Measurements from ENCODE around the gene UBR3.

Gene UBR3

DNA sequence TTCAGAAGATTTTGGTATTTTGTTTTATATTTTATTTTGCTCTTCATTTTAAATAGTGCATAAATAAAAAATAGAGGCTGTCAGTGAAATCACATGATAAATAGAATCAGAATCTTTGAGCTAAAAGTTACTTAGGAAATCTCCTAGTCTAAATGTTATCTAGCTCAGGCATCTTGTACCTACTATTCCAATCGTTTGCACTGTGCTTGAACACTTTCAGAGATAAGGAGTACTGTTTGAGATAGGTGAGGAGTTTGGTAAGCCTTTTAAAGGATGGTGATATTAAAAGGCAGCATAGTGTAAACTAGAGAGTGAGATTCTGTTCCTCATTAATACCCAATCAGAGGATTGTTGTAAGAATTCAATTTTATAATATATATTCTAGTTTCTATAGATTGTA, 193.5 kb downstream of the UBR3 start:
- Histone ChIP-seq H3K4me3 (ENCODE audit: extremely low read depth, insufficient read depth, low read length, poor library complexity, severe bottlenecking) (no peak overlapping the region), H3K36me3 (ENCODE audit: control insufficient read depth, insufficient read depth, low read length) (peaks cover 8% of the 10 kb centered on the region), H3K4me1 (ENCODE audit: control insufficient read depth, insufficient read depth, low read length, poor library complexity, severe bottlenecking) (no peaks in the 10 kb centered on the region), H3K9me3 (ENCODE audit: control insufficient read depth, low read length) (no peaks in the 10 kb centered on the region), H3K27ac (ENCODE audit: low read depth, low read length, severe bottlenecking) (no peak overlapping the region)
- no CpG with 5 or more reads among the region's 1 CpG for WGBS, 2 experiments (ENCODE audit: insufficient coverage in 2 of 2)

GRCh38 chr2:170022692-170023091, 195.4 kb downstream of the UBR3 start:
- no peak overlapping the region for H3K4me3 ChIP-seq (ENCODE audit: extremely low read depth, insufficient read depth, low read length, poor library complexity, severe bottlenecking)
- H3K4me1 ChIP-seq (ENCODE audit: control insufficient read depth, insufficient read depth, low read length, poor library complexity, severe bottlenecking): no peaks in the 10 kb centered on the region
- H3K9me3 ChIP-seq (ENCODE audit: control insufficient read depth, low read length): no peaks in the 10 kb centered on the region
- H3K27ac ChIP-seq (ENCODE audit: low read depth, low read length, severe bottlenecking): no peak overlapping the region
- peaks cover 8% of the 10 kb centered on the region for H3K36me3 ChIP-seq (ENCODE audit: control insufficient read depth, insufficient read depth, low read length)

DNA sequence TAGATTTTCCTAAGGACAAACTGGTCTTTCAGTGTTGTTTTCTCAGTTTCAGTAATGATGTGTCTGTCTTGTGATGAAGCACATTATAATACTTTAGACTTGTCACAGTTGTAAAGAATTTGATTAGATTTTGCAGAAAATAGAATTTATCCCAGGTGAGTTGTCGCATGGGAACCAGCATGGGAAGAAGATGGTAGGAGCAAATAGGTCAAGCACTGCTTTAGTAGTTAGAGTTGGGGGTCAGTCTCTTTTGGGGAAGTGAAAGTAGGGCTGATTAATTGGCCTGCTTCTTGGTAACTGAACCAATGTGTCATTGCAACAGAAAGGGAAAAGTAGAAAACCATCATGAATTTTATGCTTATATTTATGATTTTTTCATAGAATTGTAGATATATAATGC, 197.5 kb downstream of the UBR3 start:
- H3K36me3 ChIP-seq (ENCODE audit: control insufficient read depth, insufficient read depth, low read length): peaks cover 8% of the 10 kb centered on the region
- H3K27ac ChIP-seq (ENCODE audit: low read depth, low read length, severe bottlenecking): no peak overlapping the region
- WGBS, 2 experiments (ENCODE audit: insufficient coverage in 2 of 2): 100% methylated on average over 1 of the region's 1 CpG
- no peaks in the 10 kb centered on the region for H3K4me1 ChIP-seq (ENCODE audit: control insufficient read depth, insufficient read depth, low read length, poor library complexity, severe bottlenecking)
- no peak overlapping the region for H3K4me3 ChIP-seq (ENCODE audit: extremely low read depth, insufficient read depth, low read length, poor library complexity, severe bottlenecking)
- H3K9me3 ChIP-seq (ENCODE audit: control insufficient read depth, low read length): no peaks in the 10 kb centered on the region

- Histone ChIP-seq H3K4me3 (ENCODE audit: extremely low read depth, insufficient read depth, low read length, poor library complexity, severe bottlenecking) (no peak overlapping the region), H3K27ac (ENCODE audit: low read depth, low read length, severe bottlenecking) (no peak overlapping the region), H3K4me1 (ENCODE audit: control insufficient read depth, insufficient read depth, low read length, poor library complexity, severe bottlenecking) (no peaks in the 10 kb centered on the region), H3K36me3 (ENCODE audit: control insufficient read depth, insufficient read depth, low read length) (peaks cover 11% of the 10 kb centered on the region), H3K9me3 (ENCODE audit: control insufficient read depth, low read length) (no peaks in the 10 kb centered on the region)
- 95% methylated on average over 2 of the region's 2 CpGs for WGBS, 2 experiments (ENCODE audit: insufficient coverage in 2 of 2)
Observed at GRCh38 chr2:170025223-170025622, 198.0 kb downstream of the UBR3 start.

DNA sequence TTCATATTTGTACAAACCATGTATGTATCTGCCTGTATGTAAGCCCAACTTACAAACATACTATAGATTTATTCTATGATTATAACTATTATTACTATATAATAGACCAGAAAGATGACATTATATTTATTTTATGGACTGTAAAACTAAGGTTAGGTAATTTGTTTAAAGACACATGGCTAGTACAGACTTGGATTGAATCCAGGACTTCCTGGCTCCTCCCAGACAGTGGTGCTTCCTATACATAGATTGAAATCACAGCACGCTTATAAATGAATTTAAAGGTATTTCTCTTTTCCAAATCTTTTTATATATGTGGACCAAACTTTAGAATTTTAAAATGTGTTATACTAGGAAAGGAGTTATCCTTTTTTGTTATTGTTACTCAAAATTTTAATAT, 199.1 kb downstream of the UBR3 start:
- Histone ChIP-seq H3K4me1 (ENCODE audit: control insufficient read depth, insufficient read depth, low read length, poor library complexity, severe bottlenecking) (no peaks in the 10 kb centered on the region), H3K36me3 (ENCODE audit: control insufficient read depth, insufficient read depth, low read length) (peaks cover 16% of the 10 kb centered on the region), H3K4me3 (ENCODE audit: extremely low read depth, insufficient read depth, low read length, poor library complexity, severe bottlenecking) (no peak overlapping the region), H3K27ac (ENCODE audit: low read depth, low read length, severe bottlenecking) (no peak overlapping the region), H3K9me3 (ENCODE audit: control insufficient read depth, low read length) (no peaks in the 10 kb centered on the region)
- no CpG with 5 or more reads among the region's 1 CpG for WGBS, 2 experiments (ENCODE audit: insufficient coverage in 2 of 2)

DNA sequence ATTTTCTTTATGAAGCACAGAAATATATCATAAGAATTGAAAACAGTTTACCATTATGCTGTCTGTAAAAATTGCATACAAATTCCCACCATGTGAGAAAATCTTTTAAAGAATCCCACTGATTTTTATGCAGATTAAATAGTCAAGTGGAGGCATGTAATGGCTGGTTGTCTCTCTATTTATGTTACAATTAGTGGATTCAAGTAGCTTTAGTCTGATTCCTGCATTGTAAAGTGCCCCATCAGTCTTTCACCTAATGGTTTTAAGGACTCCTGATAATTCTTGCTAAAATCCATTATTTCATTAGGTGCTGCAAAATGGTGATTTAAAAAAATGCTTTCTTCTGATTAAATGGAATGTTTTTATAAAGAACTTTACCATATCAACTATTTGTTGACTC, 202.3 kb downstream of the UBR3 start:
- Histone ChIP-seq H3K27ac (ENCODE audit: low read depth, low read length, severe bottlenecking) (no peak overlapping the region), H3K36me3 (ENCODE audit: control insufficient read depth, insufficient read depth, low read length) (peaks cover 13% of the 10 kb centered on the region), H3K4me1 (ENCODE audit: control insufficient read depth, insufficient read depth, low read length, poor library complexity, severe bottlenecking) (no peaks in the 10 kb centered on the region), H3K9me3 (ENCODE audit: control insufficient read depth, low read length) (no peaks in the 10 kb centered on the region), H3K4me3 (ENCODE audit: extremely low read depth, insufficient read depth, low read length, poor library complexity, severe bottlenecking) (no peak overlapping the region)

DNA sequence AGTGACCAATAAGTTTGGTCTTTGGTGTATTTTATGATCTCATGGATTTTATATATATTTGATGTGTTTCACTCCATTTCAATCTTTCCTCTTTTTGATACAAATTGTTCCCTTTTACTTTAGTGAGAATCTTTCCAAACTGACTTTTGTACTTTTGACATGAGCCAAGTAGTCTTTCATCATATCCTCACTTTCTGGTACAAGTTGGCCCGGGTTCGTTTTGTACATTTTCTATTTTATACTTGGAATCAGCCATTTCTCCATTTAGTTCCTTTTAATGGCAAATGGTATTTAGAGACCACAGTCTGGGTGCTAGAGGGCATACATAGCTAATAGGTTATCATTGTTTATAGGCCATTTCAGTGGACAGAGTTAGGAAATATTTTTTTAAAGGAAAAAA, 202.8 kb downstream of the UBR3 start:
- no peaks in the 10 kb centered on the region for H3K9me3 ChIP-seq (ENCODE audit: control insufficient read depth, low read length)
- H3K27ac ChIP-seq (ENCODE audit: low read depth, low read length, severe bottlenecking): no peak overlapping the region
- H3K36me3 ChIP-seq (ENCODE audit: control insufficient read depth, insufficient read depth, low read length): peaks cover 13% of the 10 kb centered on the region
- H3K4me3 ChIP-seq (ENCODE audit: extremely low read depth, insufficient read depth, low read length, poor library complexity, severe bottlenecking): no peak overlapping the region
- no CpG with 5 or more reads among the region's 2 CpGs for WGBS, 2 experiments (ENCODE audit: insufficient coverage in 2 of 2)
- H3K4me1 ChIP-seq (ENCODE audit: control insufficient read depth, insufficient read depth, low read length, poor library complexity, severe bottlenecking): no peaks in the 10 kb centered on the region

DNA sequence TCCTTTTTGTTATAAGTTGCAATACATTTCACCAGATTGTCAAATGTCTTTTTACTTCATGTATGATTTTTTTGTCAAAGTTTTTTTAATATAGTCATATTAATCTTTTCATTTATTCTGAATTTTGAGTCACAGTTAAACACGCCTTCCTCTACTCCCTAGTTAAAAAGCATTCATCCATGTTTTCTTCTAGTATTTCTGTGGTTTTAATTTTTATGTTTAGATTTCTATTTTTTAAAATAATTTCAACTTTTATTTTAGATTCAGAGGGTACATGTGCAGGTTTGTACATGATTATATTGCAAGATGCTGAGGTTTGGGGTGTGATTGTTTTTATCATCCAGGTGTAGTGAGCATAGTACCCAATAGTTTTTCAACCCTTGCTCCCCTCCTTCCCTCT, 204.0 kb downstream of the UBR3 start:
- Histone ChIP-seq H3K4me3 (ENCODE audit: extremely low read depth, insufficient read depth, low read length, poor library complexity, severe bottlenecking) (no peak overlapping the region), H3K9me3 (ENCODE audit: control insufficient read depth, low read length) (no peaks in the 10 kb centered on the region), H3K27ac (ENCODE audit: low read depth, low read length, severe bottlenecking) (no peak overlapping the region), H3K4me1 (ENCODE audit: control insufficient read depth, insufficient read depth, low read length, poor library complexity, severe bottlenecking) (no peaks in the 10 kb centered on the region), H3K36me3 (ENCODE audit: control insufficient read depth, insufficient read depth, low read length) (peaks cover 13% of the 10 kb centered on the region)
- no CpG with 5 or more reads among the region's 1 CpG for WGBS, 2 experiments (ENCODE audit: insufficient coverage in 2 of 2)

- Histone ChIP-seq H3K9me3 (ENCODE audit: control insufficient read depth, low read length) (no peaks in the 10 kb centered on the region), H3K4me1 (ENCODE audit: control insufficient read depth, insufficient read depth, low read length, poor library complexity, severe bottlenecking) (no peaks in the 10 kb centered on the region), H3K36me3 (ENCODE audit: control insufficient read depth, insufficient read depth, low read length) (peaks cover 13% of the 10 kb centered on the region), H3K27ac (ENCODE audit: low read depth, low read length, severe bottlenecking) (no peak overlapping the region), H3K4me3 (ENCODE audit: extremely low read depth, insufficient read depth, low read length, poor library complexity, severe bottlenecking) (no peak overlapping the region)
- 93% methylated on average over 3 of the region's 4 CpGs; no CpG with 5 or more reads in 1 of the 2 experiments for WGBS, 2 experiments (ENCODE audit: insufficient coverage in 2 of 2)
Observed at GRCh38 chr2:170034596-170034995, 207.3 kb downstream of the UBR3 start.

- H3K4me3 ChIP-seq (ENCODE audit: extremely low read depth, insufficient read depth, low read length, poor library complexity, severe bottlenecking): no peak overlapping the region
- H3K4me1 ChIP-seq (ENCODE audit: control insufficient read depth, insufficient read depth, low read length, poor library complexity, severe bottlenecking): no peaks in the 10 kb centered on the region
- H3K27ac ChIP-seq (ENCODE audit: low read depth, low read length, severe bottlenecking): no peak overlapping the region
- peaks cover 4% of the 10 kb centered on the region for H3K36me3 ChIP-seq (ENCODE audit: control insufficient read depth, insufficient read depth, low read length)
- 94 to 95% methylated on average over 4 of the region's 4 CpGs for WGBS, 2 experiments (ENCODE audit: insufficient coverage in 2 of 2)
- no peaks in the 10 kb centered on the region for H3K9me3 ChIP-seq (ENCODE audit: control insufficient read depth, low read length)
Observed at GRCh38 chr2:170038734-170039133, 211.5 kb downstream of the UBR3 start.

GRCh38 chr2:170039401-170040172, 212.3 kb downstream of the UBR3 start:
- WGBS, 2 experiments (ENCODE audit: insufficient coverage in 2 of 2): 83 to 100% methylated on average over 1 of the region's 2 CpGs

More at GRCh38 chr2:170039401-170040172, 212.3 kb downstream of the UBR3 start:
- no peaks in the 10 kb centered on the region for H3K4me1 ChIP-seq (ENCODE audit: control insufficient read depth, insufficient read depth, low read length, poor library complexity, severe bottlenecking)
- no peak overlapping the region for H3K4me3 ChIP-seq (ENCODE audit: extremely low read depth, insufficient read depth, low read length, poor library complexity, severe bottlenecking)
- H3K27ac ChIP-seq (ENCODE audit: low read depth, low read length, severe bottlenecking): no peak overlapping the region
- peaks cover 4% of the 10 kb centered on the region for H3K36me3 ChIP-seq (ENCODE audit: control insufficient read depth, insufficient read depth, low read length)
- no peaks in the 10 kb centered on the region for H3K9me3 ChIP-seq (ENCODE audit: control insufficient read depth, low read length)
